Aorta (tissue), 5 donors: Measurements from ENCODE around the gene INTS12. TPM values are rescaled to one million over a fixed set of nuclear protein-coding genes. Genes with fewer than 3 reads are reported as not detected.

Experiments
- ATAC-seq: fragments of 200-7000 bp; cut with Tn5 transposase; one replicate; pipeline ENCODE4 v1.9.1; 2022; ENCODE audit warnings: moderate library complexity; ENCODE audit not compliant: low FRiP score
- DNase-seq, 2 donors: peaks; one replicate each; pipeline ENCODE4 v3.0.0-alpha.2; 2020
- H3K27ac ChIP-seq, 2 donors: one replicate each; pipeline ENCODE4 v1.5.1; 2013; ENCODE audit warnings: low read length in 2 of 2, mild to moderate bottlenecking in 2 of 2, moderate library complexity in 2 of 2, control low read depth in 1 of 2, inconsistent platforms in 1 of 2, low read depth in 1 of 2
- H3K27me3 ChIP-seq, 2 donors: one replicate each; pipeline ENCODE4 v1.6.1; 2013; ENCODE audit warnings: control low read depth in 1 of 2, low read length in 1 of 2, mild to moderate bottlenecking in 1 of 2, moderate library complexity in 1 of 2; ENCODE audit not compliant: insufficient read depth in 2 of 2, control insufficient read depth in 1 of 2
- H3K36me3 ChIP-seq, 2 donors: one replicate each; pipeline ENCODE4 v1.6.1; 2013; ENCODE audit warnings: control low read depth in 1 of 2, low read length in 1 of 2, mild to moderate bottlenecking in 1 of 2; ENCODE audit not compliant: insufficient read depth in 2 of 2, control insufficient read depth in 1 of 2
- H3K4me1 ChIP-seq, 2 donors: one replicate each; pipeline ENCODE4 v1.6.1; 2013; ENCODE audit warnings: low read length in 2 of 2, control low read depth in 1 of 2, mild to moderate bottlenecking in 1 of 2, moderate library complexity in 1 of 2; ENCODE audit not compliant: insufficient read depth in 2 of 2, control insufficient read depth in 1 of 2
- H3K4me3 ChIP-seq, 2 donors: one replicate each; pipeline ENCODE4 v1.5.1; 2013; ENCODE audit warnings: low read length in 2 of 2, control low read depth in 1 of 2, mild to moderate bottlenecking in 1 of 2
- H3K9me3 ChIP-seq: one replicate; pipeline ENCODE4 v1.6.1; 2013; ENCODE audit warnings: mild to moderate bottlenecking, low read length; ENCODE audit not compliant: control insufficient read depth
- WGBS, 2 donors: extraction: QIAGEN DNeasy Blood & Tissue Kit; methylation state at CpG; one replicate each; pipeline ENCODE4 v1.1.7; 2013; 5-methylcytosine and 5-hydroxymethylcytosine counted together
- intact Hi-C, 2 donors: fragments of 100-400 bp; cut with DNase I; formaldehyde crosslinking; loops; one replicate each; pipeline versions ENCODE4 v1.14.2 to v1.15.0; 2022
- polyA plus RNA-seq, 2 donors: library from polyadenylated mRNA; stranded (reverse); fragments of 200-250 nt; gene quantifications; one replicate each; pipeline ENCODE4 v1.2.3, GENCODE V29; 2013
- total RNA-seq, 2 donors: library from RNA; stranded (reverse); fragmentation: NEBNext Ultra II Directional; extraction: Animal tissue kit (Norgen Biotek cat#: 25700); gene quantifications; one replicate each; pipeline ENCODE4 v1.2.1, GENCODE V29; 2021
- donor health status: healthy with polysubstance abuse.
- donor health status: Bipolar disorder and iron deficiency.
- donor health status: DM: no; HTN: no; CAD: no.
- donor health status: DM: no; HTN: no; CAD: no.
- donor health status: DM: yes; HTN: yes; CAD: no.

INTS12 gene
- total and polyA plus RNA-seq, 4 donors = 12.4 to 21.4 (median 20.1) TPM

DNA sequence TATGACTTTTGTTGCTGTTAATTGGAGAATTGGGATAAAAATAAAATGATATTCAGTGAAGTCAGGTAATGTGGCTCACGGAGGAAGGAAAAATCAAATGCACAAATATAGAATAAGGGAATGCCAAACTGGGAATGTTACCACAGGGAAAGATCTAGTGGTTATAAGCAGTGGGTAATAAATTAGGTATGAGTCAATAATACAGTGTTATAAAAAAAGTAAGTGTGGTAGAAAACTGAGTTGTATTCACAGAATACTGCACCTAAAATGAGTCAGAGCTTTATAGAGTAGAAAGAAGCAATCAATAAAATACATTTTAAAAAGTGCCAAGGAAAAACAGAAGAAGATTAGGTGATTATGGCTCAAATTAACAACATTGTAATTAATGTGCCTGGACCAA lies 34.5 kb downstream of the INTS12 start:
- intact Hi-C loops = no loop called here
- Histone ChIP-seq H3K4me1 (no peaks in the 10 kb centered on the region), H3K4me3 (no peak overlapping the region), H3K36me3 (no peaks in the 10 kb centered on the region), H3K27me3 (no peaks in the 10 kb centered on the region), H3K27ac (no peak overlapping the region), H3K9me3 (no peaks in the 10 kb centered on the region)
- no peak for DNase-seq
- ATAC-seq = no peak
- 72% methylated on average over 1 of the region's 1 CpG for WGBS, 2 donors

DNA sequence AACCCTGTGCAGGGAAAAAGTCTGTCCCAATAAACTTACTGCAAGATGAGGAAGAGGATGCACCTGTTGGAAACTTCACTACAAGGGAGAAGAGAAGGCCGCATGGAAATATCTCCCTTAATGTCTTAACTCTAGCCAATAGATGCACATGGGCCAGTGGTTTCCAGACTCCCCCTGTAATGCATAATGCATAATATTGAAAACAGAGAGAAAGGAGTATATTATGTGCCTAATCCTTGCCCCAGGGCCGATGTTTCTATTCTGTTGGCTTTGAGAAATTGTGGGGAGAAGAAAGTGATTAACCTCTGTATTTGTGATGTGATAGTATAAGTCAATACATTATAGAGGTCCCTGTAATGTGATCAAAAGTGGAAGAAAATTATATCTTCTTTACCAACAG lies 37.2 kb downstream of the INTS12 start:
- no peaks in the 10 kb centered on the region for H3K4me1 ChIP-seq
- 73 to 79% methylated on average over 2 of the region's 2 CpGs for WGBS, 2 donors
- ATAC-seq (no peak), DNase-seq (no peak)
- H3K4me3 ChIP-seq = no peak overlapping the region
- H3K27ac ChIP-seq = no peak overlapping the region
- intact Hi-C loops = no loop called here
- no peaks in the 10 kb centered on the region for H3K9me3 ChIP-seq
- H3K36me3 ChIP-seq = no peaks in the 10 kb centered on the region
- no peaks in the 10 kb centered on the region for H3K27me3 ChIP-seq

DNA sequence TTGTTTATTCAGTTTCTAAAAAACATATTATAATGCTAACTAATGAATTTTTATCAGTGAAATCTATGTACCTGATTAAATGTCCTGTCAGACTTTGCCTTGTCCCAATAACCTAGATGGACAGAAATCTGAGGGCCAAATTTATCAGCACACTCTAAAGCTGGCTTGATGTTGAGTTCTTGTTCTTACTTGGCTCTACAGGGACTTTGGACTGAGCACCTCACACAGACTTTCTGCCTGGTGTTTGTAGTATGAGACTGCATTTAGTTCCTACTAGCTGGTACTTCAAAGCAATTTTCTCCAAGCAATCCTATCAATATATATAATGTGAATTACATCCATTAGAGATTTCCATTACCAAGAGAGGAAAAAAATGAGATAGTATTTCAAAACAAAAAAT lies 37.8 kb downstream of the INTS12 start:
- ATAC-seq (no peak), DNase-seq (no peak)
- Histone ChIP-seq H3K36me3 (no peaks in the 10 kb centered on the region), H3K4me1 (no peaks in the 10 kb centered on the region), H3K27me3 (no peaks in the 10 kb centered on the region), H3K27ac (no peak overlapping the region), H3K4me3 (no peak overlapping the region), H3K9me3 (no peaks in the 10 kb centered on the region)
- intact Hi-C loops = no loop called here

DNA sequence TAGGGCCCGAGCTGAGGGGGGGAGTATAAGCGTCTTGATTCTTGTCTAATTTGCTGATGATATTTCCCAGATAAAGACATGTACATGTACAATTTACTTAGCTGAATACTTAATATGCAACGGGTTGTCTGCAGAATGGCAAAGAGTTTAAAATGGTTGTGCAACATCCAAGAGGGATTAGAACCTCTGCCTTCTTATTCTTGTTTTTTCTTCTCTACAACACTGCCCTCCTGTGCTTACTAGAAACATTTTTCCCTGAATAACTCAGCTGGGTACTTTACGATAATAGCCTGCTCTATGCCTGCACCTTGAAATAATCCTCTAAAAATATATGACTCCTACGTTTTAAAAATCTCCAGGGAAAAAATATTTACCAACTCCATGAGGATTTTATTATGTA lies 41.8 kb downstream of the INTS12 start:
- H3K9me3 ChIP-seq = no peaks in the 10 kb centered on the region
- no peaks in the 10 kb centered on the region for H3K27me3 ChIP-seq
- 41 to 45% methylated on average over 5 of the region's 5 CpGs for WGBS, 2 donors
- intact Hi-C loops = loop anchor here in 1 of 2 donors (10.0 kb wide), 1 partner anchor 142 kb away; no protein-coding TSS in a partner anchor
- no peak overlapping the region for H3K4me3 ChIP-seq
- no peak overlapping the region for H3K27ac ChIP-seq
- ATAC-seq = no peak
- no peaks in the 10 kb centered on the region for H3K36me3 ChIP-seq
- DNase-seq = no peak
- H3K4me1 ChIP-seq = no peaks in the 10 kb centered on the region

DNA sequence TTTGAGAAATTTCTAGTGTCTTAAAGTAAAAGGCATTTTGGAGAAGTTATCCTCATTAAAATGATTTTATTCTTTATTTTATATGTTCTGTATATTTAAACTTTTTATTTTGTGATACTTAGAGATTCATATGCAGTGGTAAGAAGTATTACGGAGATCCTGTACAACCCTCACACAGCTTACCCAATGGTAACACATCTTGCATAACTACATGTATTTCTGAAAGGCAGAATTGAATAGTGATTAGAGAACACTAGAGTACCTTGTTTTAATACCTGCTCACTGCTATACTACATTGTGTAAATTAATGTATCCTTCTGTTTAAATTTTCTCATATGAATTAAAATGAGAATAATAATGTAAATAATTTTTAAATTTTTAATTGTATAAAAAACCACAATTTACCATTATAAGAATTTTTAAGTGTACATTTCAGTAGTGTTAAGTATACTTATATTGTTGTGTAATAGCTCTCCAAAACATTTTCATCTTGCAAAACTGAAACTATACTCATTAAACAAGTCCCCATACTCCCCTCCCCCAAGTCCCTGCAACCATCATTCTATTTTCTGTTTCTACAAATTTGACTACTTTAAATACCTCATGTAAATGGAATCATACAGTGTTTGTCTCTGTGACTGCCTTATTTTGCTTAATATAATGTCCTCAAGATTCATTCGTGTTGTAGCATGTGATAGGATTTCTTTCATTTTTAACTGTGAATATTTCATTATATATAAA lies 45.4 kb downstream of the INTS12 start:
- intact Hi-C loops = loop anchor here in 1 of 2 donors (10.0 kb wide), 1 partner anchor 138 kb away; no protein-coding TSS in a partner anchor
- H3K4me3 ChIP-seq = no peak overlapping the region
- no peak overlapping the region for H3K27ac ChIP-seq
- 86 to 91% methylated on average over 2 of the region's 2 CpGs for WGBS, 2 donors
- ATAC-seq = no peak
- H3K36me3 ChIP-seq = no peaks in the 10 kb centered on the region
- no peaks in the 10 kb centered on the region for H3K9me3 ChIP-seq
- no peaks in the 10 kb centered on the region for H3K27me3 ChIP-seq
- no peak for DNase-seq
- no peaks in the 10 kb centered on the region for H3K4me1 ChIP-seq

DNA sequence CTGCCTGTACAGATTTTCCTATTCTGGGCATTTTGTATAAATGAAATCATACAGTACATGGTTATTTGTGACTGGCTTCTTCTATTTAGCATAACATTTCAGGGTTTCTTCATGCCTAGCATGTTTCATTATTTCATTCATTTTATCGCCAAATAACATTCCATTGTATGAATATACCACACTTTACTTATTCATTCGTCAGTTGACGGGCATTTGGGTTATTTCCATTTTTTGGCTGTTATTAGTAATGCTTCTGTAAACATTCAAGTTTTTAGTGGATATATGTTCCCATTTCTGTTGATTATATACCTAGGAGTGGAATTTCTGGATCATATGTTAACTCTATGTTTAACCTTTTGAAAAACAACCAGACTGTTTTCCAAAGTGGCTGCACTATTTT lies 47.5 kb downstream of the INTS12 start:
- intact Hi-C loops = loop anchor here in 1 of 2 donors (10.0 kb wide), 1 partner anchor 136 kb away; no protein-coding TSS in a partner anchor

DNA sequence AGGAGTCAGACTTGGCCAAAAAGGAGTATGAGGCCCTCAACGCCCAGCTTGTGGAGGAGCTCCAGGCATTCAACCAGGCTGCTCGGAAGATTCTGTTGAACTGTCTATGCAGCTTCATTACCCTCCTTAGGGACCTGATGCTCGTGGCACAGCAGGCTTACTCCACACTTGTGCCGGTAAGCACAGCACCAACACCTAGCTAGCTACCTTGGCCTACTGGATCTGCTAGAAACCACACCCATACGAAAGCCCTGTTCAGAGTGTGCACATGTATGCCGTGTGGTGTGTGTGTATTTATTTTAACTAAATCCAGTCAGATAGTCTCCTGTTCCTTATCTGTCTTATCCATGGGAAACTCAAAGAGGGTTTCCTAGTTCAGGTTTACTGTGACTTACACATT lies 49.3 kb downstream of the INTS12 start:
- no peak overlapping the region for H3K4me3 ChIP-seq
- H3K36me3 ChIP-seq = no peaks in the 10 kb centered on the region
- no peaks in the 10 kb centered on the region for H3K4me1 ChIP-seq
- WGBS, 2 donors = 74 to 83% methylated on average over 6 of the region's 6 CpGs
- no peak overlapping the region for H3K27ac ChIP-seq
- no peaks in the 10 kb centered on the region for H3K9me3 ChIP-seq
- no peak for DNase-seq
- intact Hi-C loops = no loop called here
- no peak for ATAC-seq
- no peaks in the 10 kb centered on the region for H3K27me3 ChIP-seq

More for the DNA sequence above, 47.5 kb downstream of the INTS12 start:
- no peak overlapping the region for H3K4me3 ChIP-seq
- no peaks in the 10 kb centered on the region for H3K36me3 ChIP-seq
- DNase-seq = no peak
- no peak for ATAC-seq
- no peaks in the 10 kb centered on the region for H3K4me1 ChIP-seq
- H3K9me3 ChIP-seq = no peaks in the 10 kb centered on the region
- WGBS, 2 donors = 51 to 52% methylated on average over 3 of the region's 3 CpGs
- H3K27ac ChIP-seq = no peak overlapping the region
- no peaks in the 10 kb centered on the region for H3K27me3 ChIP-seq

DNA sequence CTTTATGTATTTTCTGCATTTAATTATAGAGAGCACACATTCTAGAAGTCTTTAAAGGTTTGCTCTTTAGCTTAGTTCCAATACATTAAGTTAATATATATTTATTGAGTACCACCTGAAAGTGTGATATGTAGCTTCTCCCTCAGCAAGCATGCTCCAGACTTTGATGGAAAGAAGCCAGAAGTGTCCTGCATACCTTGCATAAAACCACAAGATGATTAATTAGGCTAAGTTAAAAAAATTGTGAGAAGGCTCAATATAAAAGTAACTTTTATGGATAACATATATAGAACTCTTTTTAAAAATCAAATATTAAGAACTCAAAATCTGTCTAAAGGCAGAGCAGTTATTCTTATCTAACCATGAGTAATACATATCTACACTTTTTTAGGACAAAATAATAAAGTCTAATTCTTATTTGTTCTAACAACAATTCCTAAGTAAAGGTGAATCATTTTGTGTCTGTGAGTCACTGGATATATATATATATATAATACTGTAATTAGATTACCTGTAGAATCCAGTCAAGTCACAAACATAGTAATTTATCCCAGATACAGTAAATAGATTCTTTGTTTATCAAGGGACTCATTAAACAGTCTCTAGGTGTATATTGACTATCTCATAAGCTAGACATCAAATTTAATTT lies 51.2 kb downstream of the INTS12 start:
- no peaks in the 10 kb centered on the region for H3K27me3 ChIP-seq
- no peak overlapping the region for H3K27ac ChIP-seq
- intact Hi-C loops = no loop called here
- H3K9me3 ChIP-seq = no peaks in the 10 kb centered on the region
- no peaks in the 10 kb centered on the region for H3K4me1 ChIP-seq
- ATAC-seq (no peak), DNase-seq (no peak)
- no peaks in the 10 kb centered on the region for H3K36me3 ChIP-seq
- H3K4me3 ChIP-seq = no peak overlapping the region

DNA sequence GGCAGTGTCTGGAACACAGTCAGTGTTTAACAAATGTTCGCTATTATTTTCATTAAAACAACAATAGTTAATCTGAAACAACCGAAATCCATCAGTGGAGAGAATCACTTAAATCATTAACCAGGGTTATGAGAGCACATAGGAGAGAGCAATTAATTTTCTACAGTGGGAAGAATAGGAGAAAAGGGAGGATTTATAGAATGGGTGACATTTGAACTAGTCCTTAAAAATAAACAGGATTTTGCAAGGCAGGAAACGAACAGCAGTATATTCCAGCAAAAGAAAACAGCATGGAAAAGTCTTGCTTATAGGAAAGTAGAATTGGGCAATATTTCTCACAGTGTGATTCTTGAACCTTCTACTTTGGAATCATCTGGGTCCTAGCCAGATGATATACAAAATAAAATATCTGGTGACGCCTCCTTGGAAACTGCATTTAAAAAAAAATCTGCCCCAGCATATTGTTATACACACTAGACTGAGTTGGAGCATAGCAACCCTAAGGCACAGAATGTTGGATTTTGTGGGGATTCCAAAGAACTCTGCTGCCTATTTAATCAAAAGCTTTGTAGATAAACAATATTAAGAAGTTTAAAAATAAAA lies 56.1 kb downstream of the INTS12 start:
- intact Hi-C loops = no loop called here
- Histone ChIP-seq H3K4me1 (no peaks in the 10 kb centered on the region), H3K9me3 (no peaks in the 10 kb centered on the region), H3K36me3 (no peaks in the 10 kb centered on the region), H3K27me3 (no peaks in the 10 kb centered on the region), H3K4me3 (no peak overlapping the region), H3K27ac (no peak overlapping the region)
- ATAC-seq (no peak), DNase-seq (no peak)
- 29 to 33% methylated on average over 4 of the region's 4 CpGs for WGBS, 2 donors
